Right lobe of liver (tissue), 4 donors: Measurements from ENCODE around the gene SERPINB1.

Experiments
- CTCF ChIP-seq, 4 donors: fragments of 200-600 bp in 3 of 4; fragments of 450-650 bp in 1 of 4; IDR thresholded peaks; one replicate each; pipeline versions ENCODE4 v1.5.1 to v1.8.0; 2016 to 2022; ENCODE audit warnings: antibody characterized with exemption in 4 of 4, mild to moderate bottlenecking in 2 of 4
- POLR2A ChIP-seq: fragments of 450-650 bp; IDR thresholded peaks from one replicate; pipeline ENCODE4 v1.6.1; 2017; ENCODE audit warnings: antibody characterized with exemption, mild to moderate bottlenecking
- donor health status: DM: no; HTN: no; CAD: no.
- donor health status: DM: no; HTN: no; CAD: no.
- donor health status: DM: no; HTN: yes; CAD: no.

GRCh38 chr6:2782825-2783187, 58.9 kb downstream of the SERPINB1 start:
- TF ChIP-seq POLR2A (no peak), CTCF (IDR thresholded peaks at IDR 0.05) (no peak)
